HG02885 (cell line): ENCODE results near the gene ACSL3.

Experiments
- ATAC-seq: cut with Tn5 transposase; IDR thresholded peaks from one replicate; pipeline ENCODE4 v1.9.1; 2021; ENCODE audit warnings: mild to moderate bottlenecking; ENCODE audit not compliant: unreplicated experiment, poor library complexity

ACSL3 gene

GRCh38 chr2:222878301-222878876 is 17.6 kb downstream of the ACSL3 start:
- ATAC-seq, result no peak

DNA sequence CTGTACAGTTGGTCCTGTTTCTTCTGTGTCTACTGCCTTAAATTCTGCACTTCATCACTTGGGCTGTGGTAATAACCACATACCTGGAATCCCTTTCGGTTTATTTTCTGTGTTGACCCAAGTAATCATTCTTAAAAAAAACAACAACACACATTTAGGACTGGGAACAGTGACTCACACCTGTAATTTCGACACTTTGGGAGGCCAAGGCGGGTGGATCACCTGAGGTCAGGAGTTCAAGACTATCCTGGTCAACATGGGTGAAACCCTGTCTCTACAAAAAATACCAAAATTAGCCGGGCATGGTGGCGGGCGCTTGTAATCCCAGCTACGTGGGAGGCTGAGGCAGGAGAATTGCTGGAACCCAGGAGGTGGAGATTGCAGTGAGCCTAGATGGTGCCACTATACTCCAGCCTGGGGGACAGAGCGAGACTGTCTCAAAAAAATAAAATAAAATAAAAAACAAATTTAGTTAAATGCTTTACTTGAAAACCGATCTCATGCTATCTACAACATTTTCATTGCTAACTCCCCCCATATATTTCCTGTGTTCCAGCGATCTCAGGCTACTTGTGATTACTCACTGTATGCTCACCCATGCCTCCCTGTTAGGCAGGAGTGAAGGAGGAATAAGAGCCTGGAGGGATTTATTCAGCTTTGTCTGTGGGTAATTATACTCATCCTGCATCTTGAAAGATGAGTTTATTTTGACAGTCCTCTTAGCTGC is 18.2 kb downstream of the ACSL3 start:
- no peak for ATAC-seq

GRCh38 chr2:222879604-222879933 is 18.7 kb downstream of the ACSL3 start:
- no peak for ATAC-seq

DNA sequence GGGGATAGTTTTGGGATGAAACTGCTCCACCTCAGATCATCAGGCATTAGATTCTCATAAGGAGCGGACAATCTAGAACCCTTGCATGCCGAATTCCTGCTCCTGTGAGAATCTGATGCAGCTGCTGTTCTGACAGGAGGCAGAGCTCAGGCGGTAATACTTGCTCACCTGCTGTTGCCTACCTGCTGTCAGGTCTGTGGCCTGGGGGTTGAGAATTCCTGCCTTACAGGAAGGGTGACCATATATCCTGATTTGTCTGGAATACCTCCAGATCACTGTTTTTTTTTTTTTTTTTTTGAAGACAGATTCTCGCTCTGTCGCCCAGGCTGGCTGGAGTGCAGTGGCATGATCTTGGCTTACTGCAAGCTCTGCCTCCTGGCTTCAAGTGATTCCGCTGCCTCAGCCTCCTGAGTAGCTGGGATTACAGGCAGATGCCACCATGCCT is 21.7 kb downstream of the ACSL3 start:
- ATAC-seq, result no peak

- ATAC-seq, result no peak
Observed at GRCh38 chr2:222883420-222883819, 22.6 kb downstream of the ACSL3 start.

GRCh38 chr2:222884114-222884771 is 23.4 kb downstream of the ACSL3 start:
- ATAC-seq, result no peak

GRCh38 chr2:222884805-222885424 is 24.1 kb downstream of the ACSL3 start:
- ATAC-seq, result no peak

DNA sequence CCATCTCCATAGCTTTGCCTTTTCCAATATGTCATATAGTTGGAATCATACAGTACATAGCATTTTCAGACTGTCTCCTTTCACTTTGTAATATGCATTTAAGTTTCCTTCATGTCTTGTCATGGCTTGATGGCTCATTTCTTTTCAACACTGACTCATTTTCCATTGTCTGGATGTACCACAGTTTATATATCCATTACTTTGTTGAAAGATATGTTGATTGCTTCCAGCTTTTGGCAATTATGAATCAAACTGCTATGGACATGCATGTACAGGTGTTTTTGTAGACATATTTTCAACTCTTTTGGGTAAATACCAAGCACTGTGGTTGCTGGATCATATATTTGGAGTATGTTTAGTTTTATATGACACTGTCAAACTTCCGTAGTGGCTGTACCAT is 26.3 kb downstream of the ACSL3 start:
- no peak for ATAC-seq

GRCh38 chr2:222888716-222889115 is 27.9 kb downstream of the ACSL3 start:
- no peak for ATAC-seq

DNA sequence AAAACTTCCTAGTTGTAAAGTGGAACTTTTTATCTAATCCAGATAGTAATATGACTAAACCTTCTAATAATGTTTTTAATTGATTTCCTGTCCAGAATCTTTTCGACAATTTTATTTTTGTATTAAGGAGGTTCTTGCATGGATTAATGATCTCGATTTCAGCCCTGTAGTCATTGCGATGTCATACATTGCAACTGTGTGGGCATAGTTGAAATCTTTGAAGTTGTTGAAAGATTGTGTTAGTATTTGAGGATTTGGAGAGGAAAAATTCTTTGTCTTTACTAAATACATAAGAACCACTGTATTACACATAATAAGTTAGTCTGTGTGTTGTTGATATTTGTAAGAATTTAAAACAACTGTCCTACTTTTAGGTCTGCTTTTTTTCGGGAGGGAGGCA is 31.1 kb downstream of the ACSL3 start:
- ATAC-seq, result no peak

DNA sequence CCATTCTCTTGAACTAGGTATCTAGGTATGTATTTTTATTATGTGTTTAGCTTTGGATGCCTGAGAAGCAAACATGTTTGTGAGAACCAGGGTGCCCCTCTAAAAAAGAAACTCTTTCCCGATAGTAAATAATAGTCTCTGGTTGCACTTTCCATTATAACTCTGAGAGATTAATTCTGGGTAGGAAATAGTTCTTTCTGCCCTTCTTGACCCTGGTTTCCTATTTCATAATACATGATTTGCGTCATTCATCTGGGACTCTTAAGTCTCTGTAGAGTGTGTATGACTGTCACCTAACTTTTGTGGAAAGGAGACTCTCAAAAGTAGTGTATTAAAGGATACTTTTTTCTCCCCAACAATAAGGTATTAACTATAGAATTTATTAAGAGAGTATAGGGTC is 31.5 kb downstream of the ACSL3 start:
- ATAC-seq, result no peak

DNA sequence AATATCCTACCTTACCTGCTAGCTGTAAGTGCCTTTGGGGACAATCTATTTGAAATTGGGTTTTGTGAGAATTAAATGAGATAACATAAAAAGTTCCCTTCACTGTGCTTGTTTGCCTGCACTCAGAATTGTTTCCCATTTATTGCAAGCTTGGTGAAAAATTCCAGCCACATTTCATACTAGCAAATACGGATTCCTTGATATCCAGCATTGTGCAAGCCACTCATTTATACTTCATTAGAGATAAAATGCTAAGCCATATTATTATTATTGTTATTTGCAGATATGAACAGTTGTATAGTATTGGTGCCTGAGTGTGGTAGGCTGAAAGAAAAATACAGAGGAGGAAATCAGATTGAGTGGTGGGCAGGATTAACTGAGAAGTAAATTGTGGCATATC is 31.9 kb downstream of the ACSL3 start:
- ATAC-seq, result no peak

DNA sequence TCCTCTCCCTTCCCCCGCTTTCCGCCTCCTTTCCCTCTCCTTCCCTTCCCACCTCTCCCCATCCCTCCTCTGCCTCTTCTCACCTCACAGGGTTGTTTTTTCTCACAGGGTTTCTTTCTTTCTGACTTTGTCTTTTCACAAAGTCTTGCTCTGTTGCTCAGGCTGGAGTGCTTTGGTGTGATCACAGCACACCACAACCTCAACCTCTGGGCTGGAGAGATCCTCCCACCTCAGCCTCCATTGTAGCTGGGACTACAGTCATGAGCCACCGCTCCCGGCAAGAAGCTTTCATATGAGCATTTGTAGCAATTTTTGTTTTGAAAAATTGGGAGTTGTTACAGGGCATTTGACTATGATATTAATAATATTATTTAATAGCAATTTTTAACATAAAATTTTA is 32.9 kb downstream of the ACSL3 start:
- no peak for ATAC-seq

- ATAC-seq, result no peak
Observed at GRCh38 chr2:222895144-222895543, 34.3 kb downstream of the ACSL3 start.

DNA sequence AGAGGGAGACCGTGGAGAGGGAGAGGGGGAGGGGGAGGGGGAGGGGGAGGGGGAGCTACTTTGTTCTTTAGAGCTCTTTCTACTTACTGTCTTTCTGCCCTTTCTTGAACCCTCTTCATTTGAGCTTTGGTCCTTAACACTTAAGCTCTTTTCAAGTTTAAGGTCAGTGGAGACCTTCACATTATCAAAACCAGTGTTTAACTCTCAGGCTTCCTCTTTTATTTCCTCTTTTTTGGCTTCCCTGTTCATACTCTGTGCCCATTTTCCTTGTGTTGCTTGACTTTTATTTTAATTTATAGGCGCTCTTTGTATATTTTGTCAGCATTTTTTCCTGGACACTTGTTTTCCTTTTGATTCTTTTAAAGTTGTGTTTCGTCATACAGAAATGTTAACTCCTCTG is 37.1 kb downstream of the ACSL3 start:
- no peak for ATAC-seq

- ATAC-seq, result no peak
Observed at GRCh38 chr2:222899413-222900181, 38.8 kb downstream of the ACSL3 start.

DNA sequence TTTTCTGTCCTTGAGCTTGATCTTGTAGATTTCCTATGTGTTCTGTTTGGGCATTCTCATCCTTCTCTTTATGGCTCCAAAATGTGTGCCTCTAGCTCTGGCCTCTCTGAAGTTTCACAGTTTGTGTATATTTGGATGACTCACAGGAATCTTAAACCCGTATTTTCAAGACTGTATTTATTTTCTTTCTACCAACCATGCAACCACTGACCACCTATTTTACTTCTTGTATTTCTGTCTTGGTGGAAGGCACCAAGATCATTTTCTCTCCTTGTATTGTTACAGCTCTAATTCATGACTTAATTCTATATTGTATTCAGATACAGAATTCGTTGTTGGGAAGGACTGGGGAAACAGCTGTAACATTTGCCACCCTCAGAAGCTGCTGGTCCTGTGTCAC is 39.5 kb downstream of the ACSL3 start:
- ATAC-seq, result no peak

DNA sequence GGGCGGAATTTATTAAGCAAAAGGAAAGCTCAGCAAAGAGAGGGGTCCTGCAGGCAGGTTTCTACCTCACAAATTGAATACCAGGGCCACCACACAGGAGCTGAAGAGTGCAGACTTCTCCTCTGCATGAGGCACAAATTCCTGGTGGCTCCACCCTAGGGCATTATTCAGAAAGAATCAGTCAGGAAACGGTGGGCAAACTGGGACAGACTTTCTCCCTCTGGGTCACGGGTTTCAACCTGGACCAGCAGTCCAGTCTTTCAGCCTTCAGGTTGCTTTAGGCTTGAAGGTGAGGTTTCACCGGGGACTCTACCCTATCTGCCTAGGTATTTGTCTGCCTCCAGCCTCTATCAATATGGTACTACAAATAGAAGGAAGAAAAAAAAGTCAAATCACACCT is 41.8 kb downstream of the ACSL3 start:
- ATAC-seq, result no peak

- ATAC-seq, result peak; percentile 85
Observed at GRCh38 chr2:222903234-222904220, 42.7 kb downstream of the ACSL3 start.
